ENCODE measurements around the gene GTPBP6.

The GTPBP6 gene

GRCh38 chrX:356385-357034 lies 37.9 kb upstream of the GTPBP6 start:
- TF ChIP-seq GATA2 (IDR thresholded peaks at IDR 0.05; ENCODE audit: low read depth, low read length), result no peak
- no peak for TF ChIP-seq GATA3 (IDR thresholded peaks at IDR 0.05; ENCODE audit: low read depth, low read length)

DNA sequence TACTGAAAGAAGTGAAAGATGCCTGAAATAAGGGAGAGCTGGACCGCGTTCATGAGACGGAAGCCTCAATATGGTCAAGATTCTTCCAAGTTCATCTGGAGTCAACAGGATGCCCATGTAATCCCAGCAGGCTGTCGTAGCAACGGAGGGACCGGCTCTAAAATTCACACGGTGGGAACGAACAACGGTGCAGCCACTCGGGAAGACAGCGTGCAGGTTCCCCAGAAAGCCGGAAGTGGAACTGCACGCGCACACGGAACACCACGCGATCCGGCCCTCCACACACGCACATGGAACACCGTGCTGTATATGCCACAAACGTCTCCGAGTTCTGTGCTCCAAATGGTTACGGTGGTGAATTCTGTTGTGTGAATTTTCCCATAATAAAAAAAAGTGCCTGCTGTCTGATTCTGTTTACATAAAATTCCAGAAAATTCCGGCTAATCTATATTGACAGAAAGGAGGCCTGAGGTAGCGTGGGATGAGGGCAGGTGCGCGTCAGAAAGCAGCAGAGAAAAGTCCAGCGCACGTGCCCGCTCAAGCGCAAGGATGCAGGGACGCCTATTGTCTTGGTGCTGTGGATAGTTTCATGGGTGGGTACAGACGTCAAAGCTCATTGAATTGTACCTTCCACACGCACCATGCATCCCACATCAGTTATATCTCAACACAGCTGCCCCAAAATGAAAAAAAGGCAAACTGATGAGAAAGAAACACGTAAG lies 36.9 kb upstream of the GTPBP6 start:
- TF ChIP-seq GATA2 (IDR thresholded peaks at IDR 0.05; ENCODE audit: low read depth, low read length) (no peak), GATA3 (IDR thresholded peaks at IDR 0.05; ENCODE audit: low read depth, low read length) (no peak)

- no peak for TF ChIP-seq GATA3 (IDR thresholded peaks at IDR 0.05; ENCODE audit: low read depth, low read length)
- TF ChIP-seq GATA2 (IDR thresholded peaks at IDR 0.05; ENCODE audit: low read depth, low read length), result no peak
Measured at GRCh38 chrX:353566-354535, 35.3 kb upstream of the GTPBP6 start.

- no peak for TF ChIP-seq GATA3 (IDR thresholded peaks at IDR 0.05; ENCODE audit: low read depth, low read length)
- no peak for TF ChIP-seq GATA2 (IDR thresholded peaks at IDR 0.05; ENCODE audit: low read depth, low read length)
Measured at GRCh38 chrX:352582-353314, 34.2 kb upstream of the GTPBP6 start.

DNA sequence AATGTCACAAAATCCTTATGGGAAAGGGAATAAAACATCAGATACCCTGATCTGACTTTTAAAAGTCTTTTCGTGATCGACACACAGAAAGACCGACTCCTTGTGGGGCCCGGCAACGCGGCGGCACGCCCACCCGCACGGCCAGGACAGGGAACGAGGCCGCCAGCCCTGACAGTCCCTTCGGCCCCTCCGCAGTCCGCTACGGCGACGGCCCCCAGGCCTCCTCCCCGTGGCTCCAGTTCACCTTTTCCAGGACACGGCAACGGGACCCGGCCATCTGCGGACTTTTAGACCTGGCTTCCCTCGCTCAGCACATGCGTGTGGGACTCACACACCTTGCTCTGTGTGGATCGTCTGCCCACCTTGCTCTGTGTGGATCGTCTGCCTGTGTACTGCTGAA lies 33.6 kb upstream of the GTPBP6 start:
- TF ChIP-seq GATA2 (IDR thresholded peaks at IDR 0.05; ENCODE audit: low read depth, low read length) (no peak), GATA3 (IDR thresholded peaks at IDR 0.05; ENCODE audit: low read depth, low read length) (no peak)

DNA sequence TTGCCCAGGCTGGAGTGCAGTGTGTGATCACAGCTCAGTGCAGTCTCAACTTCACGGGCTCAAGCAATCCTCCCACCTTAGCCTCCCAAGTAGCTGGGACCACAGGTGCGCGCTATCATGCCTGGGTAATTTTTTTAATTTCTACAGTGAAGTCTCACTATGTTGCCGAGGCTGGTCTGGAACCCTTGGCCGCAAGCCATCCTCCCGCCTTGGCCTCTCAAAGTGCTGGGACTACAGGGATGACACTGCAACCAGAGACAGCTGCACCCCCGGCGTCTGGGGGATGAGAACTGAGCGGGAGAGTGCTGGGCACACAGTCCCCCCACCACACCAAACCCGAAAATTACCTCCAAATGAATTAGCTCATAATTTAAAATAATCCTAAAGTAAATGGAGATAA lies 33.1 kb upstream of the GTPBP6 start:
- TF ChIP-seq GATA3 (IDR thresholded peaks at IDR 0.05; ENCODE audit: low read depth, low read length) (no peak), GATA2 (IDR thresholded peaks at IDR 0.05; ENCODE audit: low read depth, low read length) (no peak)

DNA sequence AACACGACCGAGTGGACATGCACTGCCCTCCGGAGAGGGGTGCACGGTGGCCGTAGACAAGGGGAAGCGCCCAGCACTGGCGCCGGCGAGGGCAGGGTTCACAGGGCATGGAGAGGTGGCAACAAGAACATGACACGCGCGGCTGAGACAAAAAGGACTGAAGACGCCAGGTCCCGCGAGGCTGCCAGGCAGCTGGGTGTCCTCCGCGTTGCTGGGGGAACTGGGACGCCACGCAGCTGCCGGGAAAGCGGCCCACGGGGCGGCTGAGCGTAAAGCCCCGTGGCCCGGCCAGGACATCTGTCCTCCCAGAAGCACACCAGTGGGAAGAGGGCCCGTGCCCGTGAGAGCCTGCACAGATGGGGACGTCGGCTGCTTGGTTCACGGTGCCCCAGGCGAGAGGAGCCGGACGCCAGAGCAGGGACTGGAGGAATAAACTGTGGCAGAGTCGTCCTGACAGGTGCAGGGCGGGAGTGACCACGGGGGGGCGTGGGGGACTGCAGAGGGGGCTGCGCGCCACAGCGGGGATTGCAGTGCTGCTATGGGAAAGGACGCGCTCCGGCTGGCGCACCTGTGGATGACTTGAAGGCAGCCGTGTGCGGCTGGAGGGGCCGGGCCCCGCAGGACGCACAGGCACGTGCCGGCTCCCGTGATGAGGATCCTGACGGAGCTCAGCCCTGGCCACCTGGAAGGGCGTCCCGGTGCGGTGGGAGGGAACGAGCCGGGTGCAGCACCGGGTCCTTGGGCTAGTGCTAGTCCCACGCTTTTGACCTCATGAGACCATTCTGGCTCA lies 32.1 kb upstream of the GTPBP6 start:
- no peak for TF ChIP-seq GATA2 (IDR thresholded peaks at IDR 0.05; ENCODE audit: low read depth, low read length)
- no peak for TF ChIP-seq GATA3 (IDR thresholded peaks at IDR 0.05; ENCODE audit: low read depth, low read length)

GRCh38 chrX:350148-350533 lies 31.5 kb upstream of the GTPBP6 start:
- no peak for TF ChIP-seq GATA3 (IDR thresholded peaks at IDR 0.05; ENCODE audit: low read depth, low read length)
- no peak for TF ChIP-seq GATA2 (IDR thresholded peaks at IDR 0.05; ENCODE audit: low read depth, low read length)

GRCh38 chrX:349702-350101 lies 31.1 kb upstream of the GTPBP6 start:
- TF ChIP-seq GATA3 (IDR thresholded peaks at IDR 0.05; ENCODE audit: low read depth, low read length) (no peak), GATA2 (IDR thresholded peaks at IDR 0.05; ENCODE audit: low read depth, low read length) (no peak)

GRCh38 chrX:349196-349595 lies 30.6 kb upstream of the GTPBP6 start:
- TF ChIP-seq GATA3 (IDR thresholded peaks at IDR 0.05; ENCODE audit: low read depth, low read length) (no peak), GATA2 (IDR thresholded peaks at IDR 0.05; ENCODE audit: low read depth, low read length) (no peak)

DNA sequence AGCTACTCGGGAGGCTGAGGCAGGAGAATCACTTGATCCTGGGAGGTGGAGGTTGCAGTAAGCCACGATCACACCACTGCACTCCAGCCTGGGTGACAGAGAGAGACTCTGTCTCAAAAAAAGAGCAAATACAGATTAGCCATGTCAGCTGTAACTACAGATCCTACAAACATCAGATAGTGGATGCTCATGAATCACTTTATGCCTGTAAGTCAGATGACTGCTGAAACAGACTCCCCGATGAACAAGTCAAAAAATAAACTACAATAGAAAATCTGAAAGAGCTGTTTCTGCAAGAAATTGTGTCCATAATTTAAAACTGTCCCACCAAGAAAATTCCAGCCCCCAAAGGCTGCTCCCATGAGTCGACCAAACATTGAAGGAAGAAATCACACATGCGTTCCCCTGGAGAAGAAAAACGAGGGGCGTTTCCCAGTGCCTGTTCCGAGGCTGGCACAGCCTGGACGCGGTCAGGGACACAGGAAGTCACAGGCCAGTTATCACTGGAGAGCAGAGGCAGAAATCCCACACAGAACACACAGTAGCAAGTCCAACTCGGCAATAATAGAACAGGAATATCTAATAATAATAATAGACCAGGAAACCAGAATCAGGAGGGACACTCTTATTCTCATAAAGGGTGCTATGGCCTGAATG lies 30.0 kb upstream of the GTPBP6 start:
- TF ChIP-seq GATA2 (IDR thresholded peaks at IDR 0.05; ENCODE audit: low read depth, low read length) (no peak), GATA3 (IDR thresholded peaks at IDR 0.05; ENCODE audit: low read depth, low read length) (no peak)

DNA sequence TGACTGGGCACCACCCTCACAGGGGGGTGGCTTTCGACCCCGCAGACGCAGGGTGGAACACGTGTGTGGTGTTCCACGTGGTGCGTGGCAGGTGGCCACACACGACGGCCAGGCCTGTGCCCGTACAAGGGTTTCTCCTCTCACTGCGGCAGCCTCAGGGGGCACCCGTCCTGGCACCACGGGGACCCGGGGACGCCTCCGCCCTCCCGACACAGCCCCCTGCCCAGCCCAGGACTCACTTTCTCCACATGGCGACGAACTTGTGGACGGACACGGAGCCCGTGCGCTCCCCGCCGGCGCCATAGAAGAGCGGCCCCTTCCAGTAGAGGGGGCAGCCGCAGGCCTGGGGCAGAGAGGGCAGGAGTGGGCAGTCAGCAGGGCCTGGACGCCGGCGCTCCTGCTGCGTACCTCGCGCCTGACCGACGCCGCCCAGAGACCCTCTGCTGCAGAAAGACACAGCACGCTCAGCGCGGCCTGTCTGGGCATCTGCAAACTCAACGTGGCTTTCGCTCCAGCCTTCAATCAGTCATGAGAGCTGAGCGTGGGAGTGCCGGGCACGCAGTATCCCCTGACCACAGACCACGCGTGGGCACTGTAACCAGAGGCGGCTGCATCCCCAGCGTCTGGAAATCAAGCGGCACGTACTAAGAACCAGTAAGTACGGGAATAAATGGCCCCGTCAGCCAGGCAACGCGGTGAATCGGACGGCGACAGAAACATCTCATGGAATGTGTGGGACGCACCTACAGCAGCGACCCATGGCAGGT lies 28.9 kb upstream of the GTPBP6 start:
- TF ChIP-seq GATA3 (IDR thresholded peaks at IDR 0.05; ENCODE audit: low read depth, low read length) (no peak), GATA2 (IDR thresholded peaks at IDR 0.05; ENCODE audit: low read depth, low read length) (no peak)

All from SH-SY5Y (cell line).